Breast epithelium (tissue), 4 donors: ENCODE results near the gene NELFE. TPM values are rescaled to one million over a fixed set of nuclear protein-coding genes. Genes with fewer than 3 reads are reported as not detected.

ENCODE experiments used
- DNase-seq, 2 donors: peaks; one replicate each; pipeline ENCODE4 v3.0.0-alpha.2; 2019; ENCODE audit warnings: low spot score in 2 of 2
- H3K27ac ChIP-seq, 2 donors: fragments of 200-600 bp; sonication (generic) in 1 of 2; one replicate each; pipeline ENCODE4 v1.5.1; 2016 to 2019; ENCODE audit warnings: mild to moderate bottlenecking in 1 of 2
- H3K27me3 ChIP-seq, 2 donors: fragments of 200-600 bp; sonication (generic) in 1 of 2; one replicate each; pipeline versions ENCODE4 v1.5.1 to v1.6.0; 2017 to 2019; ENCODE audit warnings: control low read depth in 1 of 2, mild to moderate bottlenecking in 1 of 2
- H3K36me3 ChIP-seq: fragments of 200-600 bp; one replicate; pipeline ENCODE4 v1.5.1; 2019
- H3K4me1 ChIP-seq, 2 donors: fragments of 200-600 bp; sonication (generic); one replicate each; pipeline ENCODE4 v1.5.1; 2016 to 2019; ENCODE audit warnings: control low read depth in 1 of 2
- H3K4me3 ChIP-seq, 3 donors: fragments of 200-600 bp; sonication (generic); 1 replicate in 2 of 3; 2 replicates in 1 of 3; pipeline ENCODE4 v1.5.1; 2016 to 2019; ENCODE audit warnings: mild to moderate bottlenecking in 3 of 3, moderate library complexity in 2 of 3
- H3K9me3 ChIP-seq, 2 donors: fragments of 200-600 bp; sonication (generic) in 1 of 2; one replicate each; pipeline ENCODE4 v1.5.1; 2016 to 2019; ENCODE audit warnings: control low read depth in 1 of 2
- CTCF ChIP-seq, 3 donors: fragments of 450-650 bp; IDR thresholded peaks; one replicate each; pipeline ENCODE4 v1.5.1; 2016 to 2017; ENCODE audit warnings: antibody characterized with exemption in 3 of 3, mild to moderate bottlenecking in 3 of 3, moderate library complexity in 3 of 3
- POLR2A ChIP-seq: fragments of 450-650 bp; IDR thresholded peaks from one replicate; pipeline ENCODE4 v1.6.1; 2016; ENCODE audit warnings: antibody characterized with exemption, mild to moderate bottlenecking, moderate library complexity
- POLR2AphosphoS5 ChIP-seq, 3 donors: sonication (generic); formaldehyde crosslinking; IDR thresholded peaks; one replicate each; pipeline ENCODE4 v1.6.1; 2017; ENCODE audit warnings: antibody characterized with exemption in 3 of 3
- intact Hi-C: fragments of 100-400 bp; cut with DNase I; formaldehyde crosslinking; loops from one replicate; pipeline ENCODE4 v1.15.1; 2023; ENCODE audit warnings: low total_unique reads
- total RNA-seq, 3 donors: library from RNA; depleted of rRNA; stranded (reverse); fragments of >200 nt; gene quantifications; one replicate each; pipeline ENCODE4 v1.1.0, GENCODE V29; 2016

NELFE gene
- total RNA-seq, 3 donors from 2014 or later = 77.3 to 92.7 (median 90.1) TPM

- Histone ChIP-seq H3K36me3 (no peaks in the 10 kb centered on the region), H3K9me3 (no peaks in the 10 kb centered on the region), H3K27me3 (no peaks in the 10 kb centered on the region), H3K4me1 (peaks cover 0 to 7% of the 10 kb centered on the region in 2 donors), H3K4me3 (peak overlapping the region; percentile 78 to 94 (median 83)), H3K27ac (peak overlapping the region; percentile 87 to 94)
- intact Hi-C loops = loop anchor here (10.0 kb wide), 1 partner anchor 264 kb away; no protein-coding TSS in a partner anchor
- no peak for DNase-seq
- TF ChIP-seq POLR2A (no peak), CTCF (IDR thresholded peaks at IDR 0.05) (no peak), POLR2AphosphoS5 (IDR thresholded peaks at IDR 0.05) (no peak)
These were observed 395 bp downstream of the NELFE start for GRCh38 chr6:31958412-31958740.

GRCh38 chr6:31956796-31957195, 2.0 kb downstream of the NELFE start:
- intact Hi-C loops = loop anchor here (10.0 kb wide), 1 partner anchor 262 kb away; no protein-coding TSS in a partner anchor
- DNase-seq = no peak
- Histone ChIP-seq H3K4me3 (no peak overlapping the region), H3K4me1 (peaks cover 0 to 7% of the 10 kb centered on the region in 2 donors), H3K27ac (no peak overlapping the region), H3K27me3 (no peaks in the 10 kb centered on the region), H3K36me3 (no peaks in the 10 kb centered on the region), H3K9me3 (no peaks in the 10 kb centered on the region)
- TF ChIP-seq POLR2AphosphoS5 (IDR thresholded peaks at IDR 0.05) (no peak), CTCF (IDR thresholded peaks at IDR 0.05) (no peak), POLR2A (no peak)

GRCh38 chr6:31954511-31954910, 4.3 kb downstream of the NELFE start:
- H3K4me3 ChIP-seq = no peak overlapping the region
- TF ChIP-seq CTCF (IDR thresholded peaks at IDR 0.05) (no peak), POLR2AphosphoS5 (IDR thresholded peaks at IDR 0.05) (no peak), POLR2A (no peak)
- peaks cover 0 to 7% of the 10 kb centered on the region in 2 donors for H3K4me1 ChIP-seq
- no peak overlapping the region for H3K27ac ChIP-seq
- no peaks in the 10 kb centered on the region for H3K36me3 ChIP-seq
- no peaks in the 10 kb centered on the region for H3K27me3 ChIP-seq
- no peaks in the 10 kb centered on the region for H3K9me3 ChIP-seq
- intact Hi-C loops = loop anchor here (10.0 kb wide), 1 partner anchor 260 kb away; no protein-coding TSS in a partner anchor
- DNase-seq = no peak

GRCh38 chr6:31952890-31953289, 5.9 kb downstream of the NELFE start:
- DNase-seq = no peak
- intact Hi-C loops = loop anchor here (2.0 to 10.0 kb wide), 2 partner anchors 56 to 258 kb away; partner anchors contain the start of gene EHMT2
- no peak overlapping the region for H3K4me3 ChIP-seq
- no peaks in the 10 kb centered on the region for H3K27me3 ChIP-seq
- TF ChIP-seq POLR2A (no peak), POLR2AphosphoS5 (IDR thresholded peaks at IDR 0.05) (no peak), CTCF (IDR thresholded peaks at IDR 0.05) (no peak)
- no peaks in the 10 kb centered on the region for H3K36me3 ChIP-seq
- H3K9me3 ChIP-seq = no peaks in the 10 kb centered on the region
- peak overlapping the region; percentile 8 to 61 for H3K27ac ChIP-seq
- H3K4me1 ChIP-seq = peaks cover 0 to 2% of the 10 kb centered on the region in 2 donors

GRCh38 chr6:31952140-31952805, 6.5 kb downstream of the NELFE start:
- DNase-seq = no peak
- Histone ChIP-seq H3K27me3 (no peaks in the 10 kb centered on the region), H3K9me3 (no peaks in the 10 kb centered on the region), H3K27ac (peak overlapping the region; percentile 8 to 61), H3K4me1 (no peaks in the 10 kb centered on the region), H3K4me3 (no peak overlapping the region), H3K36me3 (no peaks in the 10 kb centered on the region)
- TF ChIP-seq CTCF (IDR thresholded peaks at IDR 0.05) (peak; percentile 47 to 70 (median 69)), POLR2AphosphoS5 (IDR thresholded peaks at IDR 0.05) (no peak)
- intact Hi-C loops = loop anchor here (2.0 to 10.0 kb wide), 2 partner anchors 55 to 257 kb away; partner anchors contain the start of gene EHMT2
